ENCODE measurements around the gene WDR7.

The WDR7 gene

GRCh38 chr18:56721031-56721430 lies 69.9 kb downstream of the WDR7 start:
- Histone ChIP-seq H3K4me2 (ENCODE audit: low read length) (no peak overlapping the region), H3K4me3 (ENCODE audit: low read depth, low read length, poor library complexity, severe bottlenecking) (no peak overlapping the region), H3K27ac (ENCODE audit: low read depth, low read length, poor library complexity, severe bottlenecking) (no peak overlapping the region), H3K36me3 (ENCODE audit: insufficient read depth, low read length) (no peaks in the 10 kb centered on the region; the same call in 1 of the 2 replicates), H3K79me2 (ENCODE audit: insufficient read depth, low read length) (no peaks in the 10 kb centered on the region), H4K20me1 (ENCODE audit: insufficient read depth, low read length) (no peaks in the 10 kb centered on the region), H3K27me3 (ENCODE audit: insufficient read depth, low read length) (no peaks in the 10 kb centered on the region), H2AFZ (ENCODE audit: low read length) (no peak overlapping the region), H3F3A (ENCODE audit: insufficient read depth, low read length) (no peaks in the 10 kb centered on the region), H3K9ac (ENCODE audit: low read length) (no peak overlapping the region), H3K4me1 (ENCODE audit: insufficient read depth, low read length, severe bottlenecking) (no peaks in the 10 kb centered on the region), H3K9me3 (ENCODE audit: low read length) (0 out of 2 replicates have a peak, but pooled peaks cover 3% of the 10 kb centered on the region), H3K9me2 (ENCODE audit: low read depth, low read length) (no peaks in the 10 kb centered on the region)
- TF ChIP-seq EZH2 (IDR thresholded peaks at IDR 0.05; ENCODE audit: borderline replicate concordance, low read length): no peak
- TF ChIP-seq CTCF (IDR thresholded peaks at IDR 0.05; ENCODE audit: low read length): no peak

- Histone ChIP-seq H3K27ac (ENCODE audit: low read depth, low read length, poor library complexity, severe bottlenecking) (no peak overlapping the region), H3K9ac (ENCODE audit: low read length) (no peak overlapping the region), H3K9me2 (ENCODE audit: low read depth, low read length) (no peaks in the 10 kb centered on the region), H3K9me3 (ENCODE audit: low read length) (0 out of 2 replicates have a peak, but pooled peaks cover 3% of the 10 kb centered on the region), H3K4me2 (ENCODE audit: low read length) (no peak overlapping the region), H3K4me1 (ENCODE audit: insufficient read depth, low read length, severe bottlenecking) (no peaks in the 10 kb centered on the region), H2AFZ (ENCODE audit: low read length) (no peak overlapping the region), H3F3A (ENCODE audit: insufficient read depth, low read length) (no peaks in the 10 kb centered on the region), H3K79me2 (ENCODE audit: insufficient read depth, low read length) (no peaks in the 10 kb centered on the region), H3K4me3 (ENCODE audit: low read depth, low read length, poor library complexity, severe bottlenecking) (no peak overlapping the region), H3K27me3 (ENCODE audit: insufficient read depth, low read length) (no peaks in the 10 kb centered on the region), H4K20me1 (ENCODE audit: insufficient read depth, low read length) (no peaks in the 10 kb centered on the region), H3K36me3 (ENCODE audit: insufficient read depth, low read length) (no peaks in the 10 kb centered on the region; the same call in 1 of the 2 replicates)
- no peak for TF ChIP-seq CTCF (IDR thresholded peaks at IDR 0.05; ENCODE audit: low read length)
- TF ChIP-seq EZH2 (IDR thresholded peaks at IDR 0.05; ENCODE audit: borderline replicate concordance, low read length): no peak
Observed at GRCh38 chr18:56721491-56721890, 70.3 kb downstream of the WDR7 start.

GRCh38 chr18:56722518-56722917 lies 71.4 kb downstream of the WDR7 start:
- Histone ChIP-seq H4K20me1 (ENCODE audit: insufficient read depth, low read length) (no peaks in the 10 kb centered on the region), H3K9me2 (ENCODE audit: low read depth, low read length) (no peaks in the 10 kb centered on the region), H3K4me2 (ENCODE audit: low read length) (no peak overlapping the region), H3K4me1 (ENCODE audit: insufficient read depth, low read length, severe bottlenecking) (no peaks in the 10 kb centered on the region), H3K79me2 (ENCODE audit: insufficient read depth, low read length) (no peaks in the 10 kb centered on the region), H3K9me3 (ENCODE audit: low read length) (0 out of 2 replicates have a peak, but pooled peaks cover 3% of the 10 kb centered on the region), H3K4me3 (ENCODE audit: low read depth, low read length, poor library complexity, severe bottlenecking) (no peak overlapping the region), H3K9ac (ENCODE audit: low read length) (no peak overlapping the region), H3K27me3 (ENCODE audit: insufficient read depth, low read length) (no peaks in the 10 kb centered on the region), H3K27ac (ENCODE audit: low read depth, low read length, poor library complexity, severe bottlenecking) (no peak overlapping the region), H2AFZ (ENCODE audit: low read length) (no peak overlapping the region), H3F3A (ENCODE audit: insufficient read depth, low read length) (no peaks in the 10 kb centered on the region), H3K36me3 (ENCODE audit: insufficient read depth, low read length) (no peaks in the 10 kb centered on the region; the same call in 1 of the 2 replicates)
- TF ChIP-seq CTCF (IDR thresholded peaks at IDR 0.05; ENCODE audit: low read length) (no peak), EZH2 (IDR thresholded peaks at IDR 0.05; ENCODE audit: borderline replicate concordance, low read length) (no peak)

Data from OCI-LY1 (cell line).